ENCODE data around the gene GID8.

- TF ChIP-seq CTCF (IDR thresholded peaks at IDR 0.05; ENCODE audit: low read depth, low read length, missing input control) (no peak), REST (IDR thresholded peaks at IDR 0.05) (no peak), TAF1 (conservative IDR thresholded peaks at IDR 0.05) (no peak), ZBTB33 (IDR thresholded peaks at IDR 0.05) (no peak), EGR1 (IDR thresholded peaks at IDR 0.05; ENCODE audit: low read depth in 2 of 2) (no peak), YY1 (IDR thresholded peaks at IDR 0.05) (no peak), FOXA1 (IDR thresholded peaks at IDR 0.05) (no peak)
These were observed 58.6 kb downstream of the GID8 start for GRCh38 chr20:62996596-62996982.

Measured in liver (tissue), 3 donors.